Type B pancreatic cell (in vitro differentiated cells): Measurements from ENCODE around the gene UNC79. TPM values are rescaled to one million over a fixed set of nuclear protein-coding genes. Genes with fewer than 3 reads are reported as not detected.

ENCODE experiments used
- DNase-seq: peaks from one replicate; pipeline ENCODE4 v3.0.0; 2021; ENCODE audit warnings: mixed read lengths; ENCODE audit not compliant: unreplicated experiment; ENCODE audit errors: extremely low spot score
- H3K27ac Mint-ChIP-seq: 2 replicates; pipeline ENCODE4 v1.8.0; 2021; ENCODE audit warnings: mild to moderate bottlenecking, mixed read lengths
- H3K27me3 Mint-ChIP-seq: 2 replicates; pipeline ENCODE4 v1.8.0; 2021; ENCODE audit warnings: mixed read lengths
- H3K36me3 Mint-ChIP-seq: 2 replicates; pipeline ENCODE4 v1.8.0; 2021; ENCODE audit warnings: mixed read lengths
- H3K4me1 Mint-ChIP-seq: one replicate; pipeline ENCODE4 v1.8.0; 2021; ENCODE audit warnings: mixed read lengths; ENCODE audit not compliant: unreplicated experiment
- H3K4me3 Mint-ChIP-seq: 2 replicates; pipeline ENCODE4 v1.8.0; 2021; ENCODE audit warnings: mild to moderate bottlenecking, mixed read lengths
- H3K9me3 Mint-ChIP-seq: 2 replicates; pipeline ENCODE4 v1.8.0; 2021; ENCODE audit warnings: mixed read lengths
- CTCF ChIP-seq: fragments of 200-600 bp; sonication (generic); conservative IDR thresholded peaks from 2 replicates; pipeline ENCODE4 v1.5.0; 2021; ENCODE audit warnings: antibody characterized with exemption, mild to moderate bottlenecking
- total RNA-seq: library from RNA; stranded (reverse); gene quantifications from 2 replicates; pipeline ENCODE4 v1.2.1, GENCODE V29; 2021; ENCODE audit warnings: low replicate concordance

The UNC79 gene
- total RNA-seq, 1 donor from 2014 or later: 2.1 TPM

GRCh38 chr14:93645200-93645599 is 214.5 kb downstream of the UNC79 start:
- Mint-ChIP-seq H3K36me3 (no peaks in the 10 kb centered on the region), H3K27me3 (no peaks in the 10 kb centered on the region), H3K4me1 (no peaks in the 10 kb centered on the region), H3K9me3 (no peaks in the 10 kb centered on the region), H3K4me3 (no peak overlapping the region), H3K27ac (no peak overlapping the region)
- DNase-seq: no peak
- no peak for TF ChIP-seq CTCF

GRCh38 chr14:93648440-93649168 is 217.9 kb downstream of the UNC79 start:
- Mint-ChIP-seq H3K27me3 (no peaks in the 10 kb centered on the region), H3K4me1 (no peaks in the 10 kb centered on the region), H3K27ac (no peak overlapping the region), H3K36me3 (no peaks in the 10 kb centered on the region), H3K9me3 (no peaks in the 10 kb centered on the region), H3K4me3 (no peak overlapping the region)
- peak; percentile 66 for TF ChIP-seq CTCF
- DNase-seq: no peak

GRCh38 chr14:93654599-93654998 is 223.9 kb downstream of the UNC79 start:
- no peak overlapping the region for H3K27ac Mint-ChIP-seq
- no peaks in the 10 kb centered on the region for H3K9me3 Mint-ChIP-seq
- TF ChIP-seq CTCF: no peak
- peaks cover 8% of the 10 kb centered on the region for H3K27me3 Mint-ChIP-seq
- H3K4me1 Mint-ChIP-seq: no peaks in the 10 kb centered on the region
- no peak overlapping the region for H3K4me3 Mint-ChIP-seq
- DNase-seq: no peak
- no peaks in the 10 kb centered on the region for H3K36me3 Mint-ChIP-seq

GRCh38 chr14:93655078-93655750 is 224.5 kb downstream of the UNC79 start:
- Mint-ChIP-seq H3K9me3 (no peaks in the 10 kb centered on the region), H3K36me3 (no peaks in the 10 kb centered on the region), H3K4me3 (no peak overlapping the region), H3K4me1 (no peaks in the 10 kb centered on the region), H3K27me3 (peaks cover 8% of the 10 kb centered on the region), H3K27ac (no peak overlapping the region)
- DNase-seq: no peak
- TF ChIP-seq CTCF: peak; percentile 84

- H3K36me3 Mint-ChIP-seq: no peaks in the 10 kb centered on the region
- H3K27ac Mint-ChIP-seq: no peak overlapping the region
- H3K4me1 Mint-ChIP-seq: no peaks in the 10 kb centered on the region
- H3K9me3 Mint-ChIP-seq: no peaks in the 10 kb centered on the region
- H3K4me3 Mint-ChIP-seq: no peak overlapping the region
- no peak for DNase-seq
- no peak for TF ChIP-seq CTCF
- peaks cover 8% of the 10 kb centered on the region for H3K27me3 Mint-ChIP-seq
Observed at GRCh38 chr14:93657875-93658274, 227.1 kb downstream of the UNC79 start.
